Activated CD8-positive, alpha-beta memory T cell treated with anti-CD3 and anti-CD28 coated beads, Interleukin-2, amount 50 U/mL, for 24 hours (primary cell): ENCODE data around the gene TSSK1B.
"Not testable (repeated sequence)": the region's sequence is repeated elsewhere in the genome, so short reads cannot be mapped to it uniquely, and the experiment has no call there.

Experiments
- DNase-seq: peaks from one replicate; pipeline ENCODE4 v3.0.0-alpha.2; 2020; ENCODE audit errors: extremely low read depth

TSSK1B gene

GRCh38 chr5:113397986-113398385, 36.8 kb downstream of the TSSK1B start:
- DNase-seq: not testable (repeated sequence)

DNA sequence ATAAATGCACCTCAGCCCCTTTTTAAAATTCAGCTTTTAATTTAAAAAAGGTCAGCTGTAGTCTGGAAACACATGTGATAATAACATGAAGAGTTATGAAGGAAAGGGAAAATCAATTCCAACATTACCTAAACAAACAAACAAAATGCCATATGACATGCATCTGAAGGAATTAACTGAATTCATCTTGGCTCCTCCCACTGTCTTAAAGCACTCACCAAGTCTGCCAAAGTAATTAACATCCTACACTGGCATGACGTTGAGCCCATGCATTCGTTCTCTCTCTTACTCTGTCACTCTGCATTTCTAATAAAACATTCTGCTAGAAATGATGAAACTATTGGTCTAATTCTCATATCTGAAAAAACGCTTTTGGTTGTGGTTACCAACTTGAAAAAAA, 37.7 kb downstream of the TSSK1B start:
- no peak for DNase-seq

- DNase-seq: no peak
Measured at GRCh38 chr5:113394658-113395057, 40.1 kb downstream of the TSSK1B start.

DNA sequence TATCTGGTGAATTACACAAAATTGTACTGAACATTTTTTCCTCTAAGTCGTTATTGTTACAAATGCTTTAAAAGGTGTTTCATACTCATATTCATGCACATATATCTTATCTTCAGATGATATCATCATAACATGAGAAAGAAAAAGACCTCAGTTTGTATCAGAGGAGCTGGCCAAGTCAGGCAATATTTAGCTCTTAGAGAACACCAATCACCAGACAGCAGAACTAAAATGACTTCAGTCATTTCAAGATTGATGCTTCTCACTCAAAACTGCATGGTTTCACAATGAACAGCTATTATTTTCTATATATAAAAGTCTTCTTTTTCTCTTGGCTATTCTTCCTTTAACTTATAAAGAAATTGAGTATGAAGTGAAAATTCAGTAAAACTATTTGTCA, 44.6 kb downstream of the TSSK1B start:
- no peak for DNase-seq

DNA sequence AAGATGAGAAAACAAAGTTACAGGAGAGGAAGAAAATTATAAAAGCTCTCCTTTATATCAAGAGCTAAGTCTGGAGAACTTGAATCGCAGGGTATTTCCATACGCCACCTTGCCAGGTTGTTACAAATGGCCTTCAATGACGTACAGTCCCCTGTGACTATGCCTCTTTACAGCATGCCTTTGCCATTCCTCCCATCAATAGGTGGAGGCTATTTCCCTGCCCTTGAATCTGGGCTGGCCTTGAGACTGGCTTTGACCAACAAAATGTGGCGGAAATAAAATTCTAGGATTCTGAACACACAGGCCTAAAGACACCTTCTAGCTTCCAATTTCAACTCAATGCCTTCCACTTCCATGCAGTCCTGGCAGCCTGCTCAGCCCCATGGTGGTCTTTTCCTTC, 45.7 kb downstream of the TSSK1B start:
- no peak for DNase-seq

DNA sequence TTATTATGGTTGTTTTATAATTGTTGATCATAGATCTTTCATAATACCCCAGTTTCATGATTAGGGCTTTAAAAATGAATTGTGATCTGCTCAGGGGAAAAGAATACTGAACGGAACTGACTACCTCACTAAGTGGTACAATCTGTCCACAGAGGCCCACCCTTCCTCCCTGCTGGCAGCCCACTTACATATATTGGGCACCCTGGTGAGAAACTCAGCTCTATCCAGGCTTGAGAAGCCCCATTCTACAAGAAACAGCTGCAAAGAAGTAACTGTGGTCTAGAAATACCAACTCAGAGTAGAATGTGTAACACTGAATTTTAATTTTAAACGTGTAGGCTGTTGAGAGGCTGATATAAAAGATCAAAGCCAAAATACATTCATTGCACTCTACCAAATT, 46.9 kb downstream of the TSSK1B start:
- DNase-seq: no peak

GRCh38 chr5:113384782-113385285, 50.0 kb downstream of the TSSK1B start:
- no peak for DNase-seq

GRCh38 chr5:113382731-113383130, 52.1 kb downstream of the TSSK1B start:
- no peak for DNase-seq
